Endothelial cell of umbilical vein (primary cell): ENCODE data around the gene MMP24. TPM values are rescaled to one million over a fixed set of nuclear protein-coding genes. Genes with fewer than 3 reads are reported as not detected.
A peak's percentile ranks its signal among the peaks of the same experiment; 100 is the strongest.

Experiments used
- BruUV-seq: library from RNA; stranded (reverse); fragments of 400-500 nt; replicated peaks from 2 replicates; lab custom pipeline; 2021; lab: Mats Ljungman, UMichigan
- CTCF ChIA-PET: fragments of 300-600, 350-600 bp; sonication (Branson Sonifier 250); formaldehyde crosslinking; loops from one replicate; lab custom pipeline; 2021; ENCODE audit warnings: antibody characterized with exemption, inconsistent platforms; lab: Charles Lee
- POLR2A ChIA-PET: fragments of 300-600, 350-600 bp; sonication (Branson Sonifier 250); formaldehyde crosslinking; loops from one replicate; lab custom pipeline; 2021; ENCODE audit warnings: antibody characterized with exemption, inconsistent platforms; lab: Charles Lee
- DNase-seq: peaks from one replicate; pipeline ENCODE4 v3.0.0-alpha.2; 2011; ENCODE audit warnings: low read depth, low spot score
- FAIRE-seq: peaks from 2 replicates; lab custom pipeline; 2011; peaks lifted over from hg19 to GRCh38; lab: Jason Lieb, UNC
- H2AFZ ChIP-seq: 2 replicates; pipeline ENCODE4 v1.6.0; 2012; ENCODE audit warnings: low read depth, low read length, control low read depth, inconsistent platforms
- H3K27ac ChIP-seq: 2 replicates; pipeline ENCODE4 v1.5.1; 2011; ENCODE audit warnings: low read depth, mild to moderate bottlenecking, control low read depth, low read length, moderate library complexity; ENCODE audit not compliant: insufficient read depth
- H3K27me3 ChIP-seq, 2 experiments: 2 replicates each; pipeline versions ENCODE4 v1.6.0 to v1.6.1; 2011; ENCODE audit warnings: low read length in 2 of 2, mixed read lengths in 1 of 2; ENCODE audit not compliant: control insufficient read depth in 2 of 2, insufficient read depth in 2 of 2
- H3K36me3 ChIP-seq, 2 experiments: 2 replicates in 1 of 2; 3 replicates in 1 of 2; pipeline ENCODE4 v1.5.1; 2011; ENCODE audit warnings: low read length in 2 of 2, mild to moderate bottlenecking in 1 of 2, moderate library complexity in 1 of 2; ENCODE audit not compliant: control insufficient read depth in 2 of 2, insufficient read depth in 2 of 2; ENCODE audit errors: extremely low read depth in 1 of 2
- H3K4me1 ChIP-seq: 3 replicates; pipeline ENCODE4 v1.5.1; 2011; ENCODE audit warnings: mild to moderate bottlenecking, low read length; ENCODE audit not compliant: control insufficient read depth, insufficient read depth; ENCODE audit errors: extremely low read depth
- H3K4me2 ChIP-seq: 2 replicates; pipeline ENCODE4 v1.6.1; 2011; ENCODE audit warnings: low read length, control low read depth, mixed read lengths; ENCODE audit not compliant: insufficient read depth
- H3K4me3 ChIP-seq, 3 experiments: fragments of 200-600 bp in 1 of 3; sonication (generic), shearing (Covaris generic) in 1 of 3; replicated peaks in 1 of 3; 2 replicates each; pipeline ENCODE4 v1.5.1; 2011 to 2016; ENCODE audit warnings: control low read depth in 3 of 3, low read length in 3 of 3, mild to moderate bottlenecking in 2 of 3, inconsistent platforms in 1 of 3, low read depth in 1 of 3, moderate library complexity in 1 of 3; ENCODE audit not compliant: insufficient read depth in 1 of 3
- H3K79me2 ChIP-seq: 2 replicates; pipeline ENCODE4 v1.6.0; 2012; ENCODE audit warnings: low read length, inconsistent platforms; ENCODE audit not compliant: control insufficient read depth, insufficient read depth
- H3K9ac ChIP-seq: replicated peaks from 2 replicates; pipeline ENCODE3; 2011; ENCODE audit warnings: low read length, control low read depth; ENCODE audit not compliant: insufficient read depth; ENCODE audit errors: extremely low read depth
- H3K9me1 ChIP-seq: replicated peaks from 3 replicates; pipeline ENCODE4 v1.6.0; 2011; ENCODE audit warnings: mild to moderate bottlenecking, low read length; ENCODE audit not compliant: control insufficient read depth, insufficient read depth; ENCODE audit errors: extremely low read depth
- H3K9me3 ChIP-seq: replicated peaks from 2 replicates; pipeline ENCODE4 v1.5.1; 2012; ENCODE audit warnings: low read length, inconsistent platforms; ENCODE audit not compliant: control insufficient read depth, insufficient read depth
- H4K20me1 ChIP-seq: replicated peaks from 2 replicates; pipeline ENCODE3; 2011; ENCODE audit warnings: mild to moderate bottlenecking, low read length; ENCODE audit not compliant: control insufficient read depth, insufficient read depth; ENCODE audit errors: extremely low read depth
- CTCF ChIP-seq, 2 donors: IDR thresholded peaks; 1 replicate in 1 of 2; 2 replicates in 1 of 2; pipeline ENCODE4 v1.5.1; 2011; ENCODE audit warnings: low read length in 2 of 2, mild to moderate bottlenecking in 2 of 2, moderate library complexity in 2 of 2, control low read depth in 1 of 2, inconsistent platforms in 1 of 2, low read depth in 1 of 2; ENCODE audit not compliant: insufficient read depth in 1 of 2; ENCODE audit errors: extremely low read depth in 1 of 2
- EZH2 ChIP-seq: IDR thresholded peaks from 2 replicates; pipeline ENCODE4 v1.6.1; 2012; ENCODE audit warnings: borderline replicate concordance, low read depth, mild to moderate bottlenecking, moderate library complexity, low read length, inconsistent platforms; ENCODE audit not compliant: severe bottlenecking
- FOS ChIP-seq: IDR thresholded peaks from 2 replicates; pipeline ENCODE4 v1.6.1; 2011; ENCODE audit warnings: mild to moderate bottlenecking, low read length, moderate library complexity, borderline replicate concordance; ENCODE audit not compliant: insufficient read depth
- GATA2 ChIP-seq: IDR thresholded peaks from 2 replicates; pipeline ENCODE4 v1.7.0; 2011; ENCODE audit warnings: low read depth, mild to moderate bottlenecking, moderate library complexity, mixed read lengths, low read length; ENCODE audit not compliant: insufficient read length, insufficient read depth
- JUN ChIP-seq: IDR thresholded peaks from 2 replicates; pipeline ENCODE4 v1.6.1; 2011; ENCODE audit warnings: borderline replicate concordance, low read depth; ENCODE audit not compliant: insufficient read length, insufficient read depth
- MAX ChIP-seq: IDR thresholded peaks from 2 replicates; pipeline ENCODE4 v1.6.1; 2011; ENCODE audit not compliant: insufficient read depth, insufficient read length
- MYC ChIP-seq: IDR thresholded peaks from one replicate; pipeline ENCODE4 v1.6.1; 2011; ENCODE audit warnings: mild to moderate bottlenecking, low read depth, low read length
- POLR2A ChIP-seq: IDR thresholded peaks from 2 replicates; pipeline ENCODE4 v1.6.1; 2012; ENCODE audit warnings: low read depth, mild to moderate bottlenecking, control low read depth, low read length
- POLR2AphosphoS5 ChIP-seq: IDR thresholded peaks from 2 replicates; pipeline ENCODE4 v1.6.1; 2012; ENCODE audit warnings: low read depth, mild to moderate bottlenecking, control low read depth, low read length, moderate library complexity; ENCODE audit not compliant: insufficient read depth
- dilution Hi-C: fragments of 300-500 bp; cut with MboI; formaldehyde crosslinking; loops from one replicate; pipeline ENCODE4 v1.15.0; 2019; ENCODE audit warnings: low sequenced_read_pairs; ENCODE audit not compliant: extremely low pct_ligation_motif_present
- intact Hi-C: fragments of 100-400 bp; cut with micrococcal nuclease; formaldehyde crosslinking; loops from one replicate; pipeline ENCODE4 v1.10.0; 2022
- polyA plus RNA-seq, 4 experiments: library from polyadenylated mRNA; depleted of rRNA in 3 of 4; stranded (reverse) in 3 of 4; unstranded in 1 of 4; fragments of >200 nt; gene quantifications; 2 replicates each; pipeline versions ENCODE4 v1.2.1 to v1.2.3, GENCODE V29; 2011 to 2012; ENCODE audit warnings: missing spikeins in 1 of 4
- total RNA-seq: library from RNA; stranded (reverse); gene quantifications from 2 replicates; pipeline ENCODE4 v1.2.3, GENCODE V29; 2021

Gene MMP24
- total and polyA plus RNA-seq, 2 donors (not counting 3 experiments of a cell fraction or from before 2014, with no cell fraction given) = 0.27 to 0.54 TPM

GRCh38 chr20:35317416-35318210, 91.1 kb downstream of the MMP24 start:
- Histone ChIP-seq H3K79me2 (no peaks in the 10 kb centered on the region), H3K27me3 (no peaks in the 10 kb centered on the region), H3K9me1 (no peaks in the 10 kb centered on the region), H3K9ac (peak overlapping the region; percentile 44), H3K36me3 (peaks cover 0 to 2% of the 10 kb centered on the region in 2 experiments), H3K4me2 (peak overlapping the region; percentile 19), H3K27ac (peak overlapping the region; percentile 74), H4K20me1 (no peaks in the 10 kb centered on the region), H2AFZ (no peak overlapping the region), H3K4me3 (no peak overlapping the region), H3K9me3 (no peaks in the 10 kb centered on the region), H3K4me1 (peaks cover 46% of the 10 kb centered on the region)
- FAIRE-seq (no peak), DNase-seq (no peak)
- CTCF ChIA-PET = interaction anchor here (1.5 to 6.7 kb wide), 3 partner anchors 9 to 12 kb away, joined by 6 to 83 read pairs (median 7); no protein-coding TSS in a partner anchor
- no TSS peak for BruUV-seq
- intact Hi-C loops (no loop called here), dilution Hi-C loops (no loop called here)
- POLR2A ChIA-PET = interaction anchor here (1.6 kb wide), 1 partner anchor 11 kb away, joined by 5 read pairs; no protein-coding TSS in a partner anchor
- no peak for TF ChIP-seq JUN
- TF ChIP-seq CTCF (IDR thresholded peaks at IDR 0.05; ENCODE audit: extremely low read depth in 1 of 2, insufficient read depth in 1 of 2, low read depth in 1 of 2, low read length in 2 of 2) = no peak
- TF ChIP-seq GATA2 = no peak
- TF ChIP-seq POLR2AphosphoS5 = no peak
- TF ChIP-seq POLR2A = no peak
- TF ChIP-seq FOS = no peak
- TF ChIP-seq MYC = no peak
- TF ChIP-seq MAX = no peak
- TF ChIP-seq EZH2 = no peak
